Muscle of arm (tissue), 12 donors: Measurements from ENCODE around the gene COL10A1. TPM values are rescaled to one million over a fixed set of nuclear protein-coding genes. Genes with fewer than 3 reads are reported as not detected.

Experiments used
- DNase-seq: peaks from one replicate; pipeline ENCODE4 v3.0.0-alpha.2; 2013
- polyA plus RNA-seq, 12 donors: library from polyadenylated mRNA; unstranded; fragments of 120-200 nt; gene quantifications; one replicate each; pipeline ENCODE4 v1.2.1, GENCODE V29; 2013; ENCODE audit not compliant: insufficient read length in 12 of 12

COL10A1 gene
- polyA plus RNA-seq, 12 donors, result 0.19 to 0.90 (median 0.41) TPM; not detected in 2

- DNase-seq, result no peak
Measured at GRCh38 chr6:116087437-116088027, 38.4 kb downstream of the COL10A1 start.

DNA sequence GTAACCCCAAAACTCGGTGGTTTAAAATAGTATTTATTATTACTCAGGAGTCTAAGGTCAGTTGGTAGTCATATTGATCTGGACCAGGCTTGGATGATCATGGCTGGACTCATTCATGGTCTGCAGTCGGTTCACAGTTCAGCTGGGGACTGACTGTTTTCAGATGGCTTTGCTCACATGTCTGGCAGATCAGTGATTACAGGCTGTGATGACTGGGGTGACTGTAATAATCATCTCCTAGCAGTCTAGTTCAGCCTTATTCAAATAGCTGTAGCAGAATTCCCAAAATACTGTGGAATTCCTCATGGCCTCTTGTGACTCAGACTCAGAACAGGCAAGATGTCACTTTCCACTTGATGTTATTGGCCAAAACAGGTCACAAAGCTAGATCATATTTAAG is 41.6 kb downstream of the COL10A1 start:
- DNase-seq, result no peak

- no peak for DNase-seq
Measured at GRCh38 chr6:116083052-116083451, 42.9 kb downstream of the COL10A1 start.

- DNase-seq, result no peak
Measured at GRCh38 chr6:116078945-116079344, 47.0 kb downstream of the COL10A1 start.

GRCh38 chr6:116078522-116078921 is 47.4 kb downstream of the COL10A1 start:
- no peak for DNase-seq

- no peak for DNase-seq
Measured at GRCh38 chr6:116074732-116075390, 51.1 kb downstream of the COL10A1 start.

DNA sequence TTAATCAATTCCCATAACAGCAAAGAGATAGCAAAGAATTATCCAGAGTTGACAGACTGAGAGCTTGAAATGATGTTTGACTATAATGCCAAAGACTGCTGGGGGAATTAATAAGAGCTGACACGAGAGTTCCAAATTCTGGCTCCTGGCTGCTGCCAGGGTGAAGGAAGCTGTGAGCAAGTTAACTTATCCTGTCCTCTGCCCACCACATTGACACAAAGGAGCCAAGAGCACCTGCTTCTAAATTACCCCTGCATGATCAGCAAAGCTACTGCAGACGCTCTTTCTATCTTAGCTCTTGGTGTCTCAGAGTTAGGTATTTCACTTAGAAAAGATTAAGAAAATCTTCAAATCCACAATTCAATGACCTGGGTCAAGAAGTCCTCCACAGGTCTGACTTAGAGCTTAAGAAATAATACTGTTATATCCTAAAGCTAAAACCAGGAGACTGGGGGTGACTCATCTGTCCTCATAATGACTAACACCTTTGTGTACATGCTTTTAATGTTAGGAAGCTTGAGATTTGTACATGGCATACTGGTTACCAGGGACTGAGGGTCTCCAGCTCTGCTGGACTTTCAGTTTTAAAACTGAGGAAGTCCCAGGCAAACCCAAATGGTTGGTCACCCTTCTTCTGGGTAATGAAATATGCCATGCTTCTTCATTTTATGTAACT is 52.0 kb downstream of the COL10A1 start:
- DNase-seq, result no peak

- DNase-seq, result no peak
Measured at GRCh38 chr6:116072368-116072767, 53.6 kb downstream of the COL10A1 start.

- DNase-seq, result no peak
Measured at GRCh38 chr6:116070616-116071389, 55.1 kb downstream of the COL10A1 start.

DNA sequence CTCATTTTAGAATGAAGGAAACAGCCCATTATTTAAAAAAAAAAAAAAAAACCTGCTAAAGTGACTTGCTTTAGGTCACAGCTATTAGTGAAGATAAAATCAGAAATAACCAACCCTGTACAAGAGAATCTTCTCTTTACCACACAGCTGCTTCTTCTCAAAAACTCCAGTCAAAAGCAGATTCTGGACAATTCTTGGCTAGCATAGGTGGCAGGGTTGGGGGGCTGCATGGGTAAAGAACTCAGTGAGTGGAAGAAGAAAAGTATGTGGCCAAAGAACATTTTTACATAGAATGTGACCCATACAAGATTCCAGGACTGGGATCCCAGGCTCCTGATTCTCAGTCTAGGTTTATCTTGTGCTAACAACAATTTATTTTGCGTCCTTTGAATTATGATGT is 55.8 kb downstream of the COL10A1 start:
- DNase-seq, result no peak

Other genes starting within 250 kb of the COL10A1 start
- gene FRK, start 65.2 kb downstream of the COL10A1 start, polyA plus RNA-seq, result 1 to 10 TPM in 2 of 12 donors, under 1 TPM in 9, not detected in 1; 0.42 to 2.2 (median 0.68) TPM
- gene NT5DC1, start 25.3 kb downstream of the COL10A1 start, polyA plus RNA-seq, result 10 to 100 TPM in 11 of 12 donors, not detected in 1; 16.8 to 26.0 (median 22.2) TPM
- 10 to 100 TPM in 11 of 12 donors, not detected in 1; 15.5 to 26.5 (median 18.7) TPM for gene TSPYL4, start 127.9 kb upstream of the COL10A1 start, polyA plus RNA-seq
- gene TSPYL1, start 153.8 kb upstream of the COL10A1 start, polyA plus RNA-seq, result 100 to 1,000 TPM in 1 of 12 donors, 10 to 100 TPM in 11; 41.1 to 385 (median 54.4) TPM
- 10 to 100 TPM in 11 of 12 donors, not detected in 1; 29.1 to 41.0 (median 35.4) TPM for gene DSE, start 244.8 kb upstream of the COL10A1 start, polyA plus RNA-seq